Stimulated activated CD4-positive, alpha-beta T cell treated with anti-CD3 and anti-CD28 coated beads, Interleukin-12 subunit alpha, Interleukin-12 subunit beta, amount 100 ng/mL, for 24 hours (primary cell): ENCODE results near the gene OPCML.

Source experiments
- DNase-seq, 2 experiments: peaks; one replicate each; pipeline ENCODE4 v3.0.0-alpha.2; 2020; ENCODE audit warnings: low read depth in 2 of 2

Gene OPCML

GRCh38 chr11:133176748-133177147 is 355.6 kb downstream of the OPCML start:
- no peak for DNase-seq

DNA sequence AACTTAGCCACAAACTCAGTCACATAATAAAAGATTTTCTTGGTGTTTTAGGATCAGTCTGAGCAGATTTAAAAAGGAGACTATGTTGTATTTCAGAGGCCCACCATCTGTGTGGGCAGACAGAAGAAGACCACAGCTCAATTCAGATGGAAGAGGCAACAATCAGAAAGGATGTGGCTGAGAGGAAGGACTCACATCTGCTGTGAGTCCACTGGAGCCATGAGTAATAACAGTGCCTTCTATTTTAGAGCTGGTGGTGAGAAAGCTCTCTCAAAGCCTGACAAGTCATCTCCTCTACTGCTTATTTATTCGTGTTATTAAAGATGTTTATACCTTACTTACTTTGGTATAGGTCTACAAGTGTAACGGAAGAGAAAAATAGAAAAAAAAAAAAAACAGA is 357.2 kb downstream of the OPCML start:
- DNase-seq, result no peak

- no peak for DNase-seq
Observed at GRCh38 chr11:133173810-133174412, 358.4 kb downstream of the OPCML start.

GRCh38 chr11:133172349-133172748 is 360.0 kb downstream of the OPCML start:
- DNase-seq, result no peak

DNA sequence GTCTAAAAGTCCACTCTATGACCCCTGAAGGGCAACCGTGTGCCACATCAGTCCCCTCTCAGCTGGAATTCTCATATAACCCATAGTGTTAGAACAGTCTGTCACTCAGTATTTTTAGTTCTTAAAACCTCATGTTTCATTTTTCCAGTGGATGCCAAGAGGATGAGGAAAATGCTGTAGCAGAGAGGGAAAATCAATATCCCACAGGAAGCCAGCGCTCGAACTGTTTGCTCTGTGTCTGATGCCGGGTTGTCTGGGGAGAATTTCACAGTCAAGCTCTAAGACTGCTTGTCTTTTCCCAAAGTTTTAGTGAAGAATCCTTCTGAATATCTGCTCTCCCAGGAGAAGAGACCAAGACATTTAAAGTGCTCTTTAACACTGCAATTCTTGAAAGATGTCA is 360.9 kb downstream of the OPCML start:
- DNase-seq, result no peak

- DNase-seq, result no peak
Observed at GRCh38 chr11:133168016-133168415, 364.3 kb downstream of the OPCML start.

DNA sequence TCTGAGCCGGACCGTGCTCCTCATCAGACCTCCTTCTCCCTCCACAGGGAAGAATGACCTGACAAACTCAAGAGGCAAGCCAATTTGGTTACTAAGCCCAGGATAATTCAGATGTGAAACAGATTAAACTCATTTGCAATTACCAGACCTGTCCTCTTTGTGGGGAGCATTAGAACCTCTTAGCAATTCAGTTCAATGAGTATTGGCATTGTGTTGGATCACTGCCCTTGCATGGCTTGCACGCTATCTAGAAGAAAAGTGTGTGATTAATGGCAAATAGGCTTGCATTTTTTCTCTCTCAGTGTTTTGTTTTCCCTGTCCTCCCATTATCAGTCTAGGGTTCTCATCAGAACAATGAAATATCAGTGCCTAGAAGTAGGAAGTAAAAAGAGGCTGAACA is 365.6 kb downstream of the OPCML start:
- DNase-seq, result no peak

DNA sequence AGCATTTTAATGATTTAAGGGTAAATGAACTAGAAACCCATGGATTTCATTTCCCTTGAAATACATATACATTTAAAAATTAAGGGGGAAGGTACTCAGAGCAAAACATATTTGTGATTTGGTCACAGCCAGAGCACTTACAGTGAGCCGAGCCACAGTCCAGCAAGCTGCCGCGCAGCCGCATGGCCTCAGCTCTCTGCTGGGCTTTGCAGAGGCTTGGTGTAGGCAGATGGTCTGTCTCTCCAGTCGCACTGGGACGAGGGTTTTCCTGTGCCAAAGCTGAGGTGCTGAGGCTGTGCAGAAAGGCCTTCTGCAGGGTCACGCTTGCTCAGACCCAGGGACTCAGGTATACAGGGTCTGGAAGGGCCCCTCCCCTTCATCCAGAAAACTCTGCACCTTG is 367.3 kb downstream of the OPCML start:
- DNase-seq, result no peak

DNA sequence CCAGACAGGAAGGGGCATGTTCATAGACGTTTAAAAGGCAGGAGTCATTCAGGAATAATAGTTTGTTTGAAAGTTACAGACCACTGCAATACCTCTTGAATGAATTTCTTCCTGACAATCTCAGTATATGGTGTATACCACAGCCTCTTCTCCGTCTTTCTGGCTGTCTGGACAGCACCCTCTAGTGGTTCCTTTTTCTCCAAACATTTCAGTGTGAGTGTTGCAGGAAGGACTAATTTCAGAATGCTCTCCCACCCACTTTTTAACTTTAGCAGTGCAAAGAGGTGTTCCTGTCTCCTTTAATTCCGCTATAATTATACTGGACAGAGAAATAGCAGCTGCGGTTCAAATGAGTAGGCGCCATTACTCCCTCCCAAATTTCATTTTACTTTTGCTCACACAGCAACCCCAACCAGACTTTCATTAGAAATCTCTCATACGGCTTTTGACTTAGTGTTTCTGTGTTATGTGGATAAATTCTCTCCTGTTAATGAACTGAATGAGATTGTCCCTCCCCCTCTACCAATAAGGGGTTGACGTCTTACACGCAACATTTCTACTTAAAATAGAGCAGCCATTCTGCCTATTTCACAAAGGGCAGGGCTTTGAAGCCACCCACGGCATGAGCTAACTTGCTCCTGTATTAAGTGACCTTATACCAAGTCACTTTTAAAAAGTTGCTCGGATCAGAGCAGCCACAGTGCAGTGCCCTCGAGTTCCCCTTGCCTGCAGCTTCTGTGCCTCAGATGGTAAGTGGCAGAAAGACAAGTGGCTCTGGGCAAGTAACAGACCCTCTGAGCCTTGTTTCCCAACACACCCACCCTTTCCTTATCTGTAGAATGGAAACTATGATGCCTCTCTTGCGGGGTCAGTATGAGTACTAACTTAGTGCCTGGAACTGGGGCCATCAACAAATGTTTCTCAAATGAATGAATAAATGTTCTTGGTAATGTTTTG is 368.6 kb downstream of the OPCML start:
- DNase-seq, result no peak

GRCh38 chr11:133162227-133162626 is 370.1 kb downstream of the OPCML start:
- no peak for DNase-seq

DNA sequence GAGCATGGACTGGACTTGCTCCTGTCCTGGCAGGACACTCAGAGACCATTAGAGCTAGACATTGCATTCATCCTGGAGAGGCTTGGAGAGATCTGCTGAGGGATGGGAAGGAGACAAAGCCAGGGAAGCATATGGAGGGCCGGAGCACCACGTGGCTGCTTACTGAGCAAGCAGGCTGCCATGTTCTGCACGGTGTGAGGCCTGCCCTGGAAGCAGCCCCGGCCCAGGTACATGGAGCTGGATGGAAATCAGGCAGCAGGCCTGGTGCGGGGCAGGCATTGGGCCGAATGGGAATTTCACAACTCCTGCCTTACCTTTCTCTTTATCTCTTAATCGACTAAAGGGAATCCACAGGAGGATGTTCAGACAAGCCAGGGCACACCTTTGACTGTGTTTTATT is 371.5 kb downstream of the OPCML start:
- no peak for DNase-seq

DNA sequence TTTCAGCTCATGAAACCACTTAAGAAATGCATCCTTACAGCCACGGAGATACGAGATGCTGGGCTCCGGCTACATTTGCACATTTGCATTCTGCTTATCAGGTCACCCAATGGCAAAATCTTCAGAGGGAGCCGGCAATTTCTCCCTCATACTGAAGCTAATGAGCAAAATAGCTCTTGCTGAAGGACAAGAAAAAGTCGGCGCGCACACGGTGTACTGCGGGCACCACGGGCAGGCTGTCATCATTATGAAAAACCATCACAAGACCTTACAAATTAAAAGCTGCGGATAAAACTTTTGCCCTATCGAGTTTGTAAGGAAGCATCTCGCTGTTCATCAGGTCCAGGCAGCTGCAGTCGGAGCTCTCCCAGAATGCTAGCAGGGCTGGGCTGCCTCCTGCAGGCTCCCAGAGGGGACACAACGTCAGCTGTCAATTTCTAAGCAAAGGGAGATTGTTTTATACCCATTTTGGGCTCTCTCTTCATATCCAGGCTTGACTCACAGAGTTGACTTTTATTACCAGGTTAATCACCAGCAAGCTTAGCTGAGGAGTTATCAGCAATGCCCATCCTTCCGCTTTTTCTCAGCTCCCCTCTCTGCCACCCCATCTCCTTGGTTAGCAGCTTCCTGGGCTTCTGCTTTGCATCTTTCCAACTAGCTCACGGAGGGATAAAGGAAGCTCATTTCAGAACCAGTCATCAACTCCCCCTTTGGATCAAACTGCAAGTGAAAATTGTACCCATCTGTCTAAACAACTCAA is 375.1 kb downstream of the OPCML start:
- DNase-seq, result no peak

- no peak for DNase-seq
Observed at GRCh38 chr11:133154781-133155180, 377.5 kb downstream of the OPCML start.

GRCh38 chr11:133154076-133154475 is 378.2 kb downstream of the OPCML start:
- no peak for DNase-seq

GRCh38 chr11:133153031-133153430 is 379.3 kb downstream of the OPCML start:
- no peak for DNase-seq

DNA sequence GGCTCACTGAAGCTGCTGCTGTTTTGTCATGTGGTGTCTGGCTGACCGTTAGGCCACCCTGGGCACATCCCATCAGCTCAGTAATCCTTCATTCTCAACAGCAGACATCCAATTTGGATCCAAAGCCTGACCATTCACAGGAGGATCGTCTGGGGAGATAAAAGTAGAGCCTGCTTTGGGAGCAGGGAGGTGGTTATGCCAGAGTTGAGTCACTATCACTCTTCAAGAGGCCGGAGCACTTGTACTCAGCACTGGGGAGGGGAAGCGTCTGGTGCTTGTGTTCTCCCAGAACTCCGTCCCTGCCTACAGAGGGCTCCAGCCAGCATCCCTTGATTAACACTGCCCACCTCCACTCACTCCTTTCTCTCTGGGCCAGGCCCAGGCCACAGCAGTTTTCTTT is 382.6 kb downstream of the OPCML start:
- DNase-seq, result no peak

DNA sequence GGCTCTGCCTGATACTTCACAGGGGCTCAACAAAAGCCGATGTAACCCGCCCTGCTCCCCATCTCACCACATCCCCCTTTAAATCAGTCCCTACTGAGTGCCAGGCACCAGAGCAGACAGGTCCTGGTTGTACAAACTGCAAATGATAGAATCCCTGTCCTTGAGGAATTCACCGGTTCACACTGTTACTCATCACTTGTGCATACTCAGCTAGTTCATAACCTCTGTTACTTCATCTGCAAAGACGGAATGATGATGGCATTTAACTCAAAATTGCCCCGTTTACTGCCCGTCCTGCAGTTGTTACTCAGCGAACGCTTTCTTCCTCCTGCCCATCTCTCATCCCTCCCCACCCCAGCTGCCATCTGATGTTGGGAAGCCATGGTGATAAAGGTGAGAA is 384.7 kb downstream of the OPCML start:
- no peak for DNase-seq

DNA sequence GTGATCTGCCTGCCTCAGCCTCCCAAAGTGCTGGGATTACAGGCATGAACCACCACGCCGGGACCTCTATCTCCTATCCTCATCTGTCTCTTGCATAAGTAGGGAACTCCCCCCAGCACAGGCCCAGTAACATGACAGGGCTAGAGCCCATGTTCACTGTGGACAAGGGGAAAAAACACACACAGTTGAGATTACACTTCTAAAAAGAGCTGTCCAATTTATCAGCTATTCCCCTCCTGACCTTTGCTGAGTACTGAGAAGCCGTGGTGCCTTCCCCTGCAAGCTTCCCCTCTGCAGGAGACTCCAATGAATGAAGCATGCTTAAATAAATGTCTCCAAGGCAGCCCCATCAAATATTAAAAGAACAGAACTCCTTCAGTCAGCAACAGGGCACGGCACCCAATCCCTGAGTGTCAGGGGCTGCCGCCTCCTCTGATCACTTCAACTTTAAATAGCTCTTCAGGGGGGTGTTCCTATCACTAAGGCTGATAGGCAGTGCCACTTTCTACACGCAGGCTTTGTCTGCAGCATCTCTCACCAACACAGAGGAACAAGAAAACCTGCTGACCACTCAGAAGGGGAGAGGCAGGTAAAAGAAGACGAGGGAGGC is 385.5 kb downstream of the OPCML start:
- no peak for DNase-seq

DNA sequence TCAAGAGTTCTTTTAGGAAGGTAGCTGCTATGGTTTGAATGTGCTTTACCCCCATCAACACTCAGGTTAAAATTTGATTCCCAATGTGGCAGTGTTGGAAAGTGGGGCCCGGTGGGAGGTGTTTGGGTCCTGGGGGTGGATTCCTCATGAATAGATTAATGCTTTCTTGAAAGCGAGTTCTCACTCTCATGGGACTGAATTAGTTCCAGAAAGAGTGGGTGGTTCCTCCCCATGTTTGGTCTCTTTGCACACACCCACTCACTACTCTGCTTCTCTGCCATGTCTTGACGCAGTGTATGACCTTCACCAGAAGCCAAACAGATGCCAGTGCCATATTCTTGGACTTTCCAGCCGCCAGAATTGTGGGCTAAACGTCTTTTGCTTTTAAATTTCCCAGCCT is 394.4 kb downstream of the OPCML start:
- DNase-seq, result no peak

- DNase-seq, result no peak
Observed at GRCh38 chr11:133137270-133137669, 395.0 kb downstream of the OPCML start.

DNA sequence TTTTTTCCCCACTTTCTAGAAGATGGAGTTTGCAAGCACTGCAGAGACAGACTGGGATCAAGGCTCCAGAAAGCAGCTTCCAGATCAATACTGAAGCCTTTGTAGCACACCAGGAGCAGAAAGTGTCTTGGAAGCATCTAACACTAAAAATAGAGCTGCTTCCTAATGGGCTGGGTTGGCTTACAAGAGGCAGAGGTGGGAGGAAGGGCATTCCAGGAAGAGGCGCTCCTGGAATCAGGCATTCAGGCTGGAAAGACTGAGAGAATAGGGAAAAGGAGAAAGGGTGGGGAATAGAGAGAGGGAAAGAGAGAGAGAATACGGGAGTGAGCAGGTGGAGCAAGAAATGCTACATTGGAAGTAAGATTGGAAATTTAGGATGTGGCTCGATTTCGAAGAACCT is 395.9 kb downstream of the OPCML start:
- no peak for DNase-seq
